ENCODE results near the gene MRPL41.
"Not testable (repeated sequence)": the region's sequence is repeated elsewhere in the genome, so short reads cannot be mapped to it uniquely, and the experiment has no call there.

The MRPL41 gene

GRCh38 chr9:137535120-137535428, 16.6 kb upstream of the MRPL41 start:
- Histone ChIP-seq H3K4me3 (ENCODE audit: insufficient read length, low read depth) (no peak overlapping the region), H3K36me3 (ENCODE audit: insufficient read depth, insufficient read length, low read length) (no peaks in the 10 kb centered on the region), H3K4me1 (ENCODE audit: insufficient read depth, insufficient read length) (no peaks in the 10 kb centered on the region), H3K9me3 (ENCODE audit: insufficient read depth, low read length) (peaks cover 17% of the 10 kb centered on the region; the same call in 1 of the 2 replicates), H3K27me3 (ENCODE audit: insufficient read depth, insufficient read length) (no peaks in the 10 kb centered on the region), H3K9ac (ENCODE audit: insufficient read length, low read depth) (no peak overlapping the region)
- DNase-seq (ENCODE audit: low read depth, low spot score) = no peak
- no peak for TF ChIP-seq SUZ12 (IDR thresholded peaks at IDR 0.05; ENCODE audit: extremely low read depth, insufficient read depth, insufficient read length)
- TF ChIP-seq ZNF274 (IDR thresholded peaks at IDR 0.05; ENCODE audit: low read depth, low read length) = no peak
- no peak for TF ChIP-seq YY1 (IDR thresholded peaks at IDR 0.05; ENCODE audit: insufficient read depth, insufficient read length)

- not testable (repeated sequence) for H3K27me3 ChIP-seq (ENCODE audit: insufficient read depth, insufficient read length); H3K4me1 ChIP-seq (ENCODE audit: insufficient read depth, insufficient read length); H3K9ac ChIP-seq (ENCODE audit: insufficient read length, low read depth); H3K36me3 ChIP-seq (ENCODE audit: insufficient read depth, insufficient read length, low read length); DNase-seq (ENCODE audit: low read depth, low spot score); H3K4me3 ChIP-seq (ENCODE audit: insufficient read length, low read depth)
- H3K9me3 ChIP-seq (ENCODE audit: insufficient read depth, low read length) = peaks cover 17% of the 10 kb centered on the region; the same call in 1 of the 2 replicates
These were observed 15.0 kb upstream of the MRPL41 start for GRCh38 chr9:137536594-137537131.

- H3K9me3 ChIP-seq (ENCODE audit: insufficient read depth, low read length) = peaks cover 17% of the 10 kb centered on the region; the same call in 1 of the 2 replicates
- H3K36me3 ChIP-seq (ENCODE audit: insufficient read depth, insufficient read length, low read length) = no peaks in the 10 kb centered on the region
- TF ChIP-seq YY1 (IDR thresholded peaks at IDR 0.05; ENCODE audit: insufficient read depth, insufficient read length) (no peak), SUZ12 (IDR thresholded peaks at IDR 0.05; ENCODE audit: extremely low read depth, insufficient read depth, insufficient read length) (no peak), ZNF274 (IDR thresholded peaks at IDR 0.05; ENCODE audit: low read depth, low read length) (no peak)
- no peak for DNase-seq (ENCODE audit: low read depth, low spot score)
- H3K9ac ChIP-seq (ENCODE audit: insufficient read length, low read depth) = no peak overlapping the region
- peaks cover 3% of the 10 kb centered on the region for H3K4me1 ChIP-seq (ENCODE audit: insufficient read depth, insufficient read length)
- H3K27me3 ChIP-seq (ENCODE audit: insufficient read depth, insufficient read length) = no peaks in the 10 kb centered on the region
- no peak overlapping the region for H3K4me3 ChIP-seq (ENCODE audit: insufficient read length, low read depth)
These were observed 13.6 kb upstream of the MRPL41 start for GRCh38 chr9:137538058-137538457.

GRCh38 chr9:137540536-137540935, 11.1 kb upstream of the MRPL41 start:
- Histone ChIP-seq H3K27me3 (ENCODE audit: insufficient read depth, insufficient read length) (no peaks in the 10 kb centered on the region), H3K4me1 (ENCODE audit: insufficient read depth, insufficient read length) (peaks cover 7% of the 10 kb centered on the region), H3K9me3 (ENCODE audit: insufficient read depth, low read length) (peaks cover 13% of the 10 kb centered on the region; the same call in 1 of the 2 replicates), H3K9ac (ENCODE audit: insufficient read length, low read depth) (no peak overlapping the region), H3K36me3 (ENCODE audit: insufficient read depth, insufficient read length, low read length) (no peaks in the 10 kb centered on the region), H3K4me3 (ENCODE audit: insufficient read length, low read depth) (no peak overlapping the region)
- TF ChIP-seq YY1 (IDR thresholded peaks at IDR 0.05; ENCODE audit: insufficient read depth, insufficient read length) = no peak
- no peak for TF ChIP-seq ZNF274 (IDR thresholded peaks at IDR 0.05; ENCODE audit: low read depth, low read length)
- no peak for TF ChIP-seq SUZ12 (IDR thresholded peaks at IDR 0.05; ENCODE audit: extremely low read depth, insufficient read depth, insufficient read length)
- no peak for DNase-seq (ENCODE audit: low read depth, low spot score)

GRCh38 chr9:137542486-137542885, 9.2 kb upstream of the MRPL41 start:
- no peak for DNase-seq (ENCODE audit: low read depth, low spot score)
- H3K9me3 ChIP-seq (ENCODE audit: insufficient read depth, low read length) = peaks cover 20% of the 10 kb centered on the region; the same call in 1 of the 2 replicates
- no peak overlapping the region for H3K9ac ChIP-seq (ENCODE audit: insufficient read length, low read depth)
- TF ChIP-seq YY1 (IDR thresholded peaks at IDR 0.05; ENCODE audit: insufficient read depth, insufficient read length) (no peak), ZNF274 (IDR thresholded peaks at IDR 0.05; ENCODE audit: low read depth, low read length) (no peak), SUZ12 (IDR thresholded peaks at IDR 0.05; ENCODE audit: extremely low read depth, insufficient read depth, insufficient read length) (no peak)
- no peaks in the 10 kb centered on the region for H3K27me3 ChIP-seq (ENCODE audit: insufficient read depth, insufficient read length)
- H3K4me3 ChIP-seq (ENCODE audit: insufficient read length, low read depth) = no peak overlapping the region
- H3K4me1 ChIP-seq (ENCODE audit: insufficient read depth, insufficient read length) = peaks cover 7% of the 10 kb centered on the region
- no peaks in the 10 kb centered on the region for H3K36me3 ChIP-seq (ENCODE audit: insufficient read depth, insufficient read length, low read length)

GRCh38 chr9:137543237-137543963, 8.3 kb upstream of the MRPL41 start:
- Histone ChIP-seq H3K9me3 (ENCODE audit: insufficient read depth, low read length) (peaks cover 20% of the 10 kb centered on the region; the same call in 1 of the 2 replicates), H3K27me3 (ENCODE audit: insufficient read depth, insufficient read length) (no peaks in the 10 kb centered on the region), H3K36me3 (ENCODE audit: insufficient read depth, insufficient read length, low read length) (no peaks in the 10 kb centered on the region), H3K4me3 (ENCODE audit: insufficient read length, low read depth) (no peak overlapping the region), H3K4me1 (ENCODE audit: insufficient read depth, insufficient read length) (peaks cover 7% of the 10 kb centered on the region), H3K9ac (ENCODE audit: insufficient read length, low read depth) (no peak overlapping the region)
- no peak for TF ChIP-seq YY1 (IDR thresholded peaks at IDR 0.05; ENCODE audit: insufficient read depth, insufficient read length)
- TF ChIP-seq SUZ12 (IDR thresholded peaks at IDR 0.05; ENCODE audit: extremely low read depth, insufficient read depth, insufficient read length) = no peak
- DNase-seq (ENCODE audit: low read depth, low spot score) = no peak

GRCh38 chr9:137544176-137544760, 7.4 kb upstream of the MRPL41 start:
- TF ChIP-seq SUZ12 (IDR thresholded peaks at IDR 0.05; ENCODE audit: extremely low read depth, insufficient read depth, insufficient read length) (no peak), ZNF274 (IDR thresholded peaks at IDR 0.05; ENCODE audit: low read depth, low read length) (no peak), YY1 (IDR thresholded peaks at IDR 0.05; ENCODE audit: insufficient read depth, insufficient read length) (no peak)
- no peak for DNase-seq (ENCODE audit: low read depth, low spot score)
- no peaks in the 10 kb centered on the region for H3K36me3 ChIP-seq (ENCODE audit: insufficient read depth, insufficient read length, low read length)
- H3K27me3 ChIP-seq (ENCODE audit: insufficient read depth, insufficient read length) = no peaks in the 10 kb centered on the region
- H3K4me1 ChIP-seq (ENCODE audit: insufficient read depth, insufficient read length) = peaks cover 7% of the 10 kb centered on the region
- no peak overlapping the region for H3K4me3 ChIP-seq (ENCODE audit: insufficient read length, low read depth)
- H3K9me3 ChIP-seq (ENCODE audit: insufficient read depth, low read length) = peaks cover 20% of the 10 kb centered on the region; the same call in 1 of the 2 replicates
- H3K9ac ChIP-seq (ENCODE audit: insufficient read length, low read depth) = no peak overlapping the region
